Spleen (tissue), 11 donors: ENCODE results near the gene CACNA1F. TPM values are rescaled to one million over a fixed set of nuclear protein-coding genes. Genes with fewer than 3 reads are reported as not detected.

ENCODE experiments used
- DNase-seq: peaks from one replicate; pipeline ENCODE4 v3.0.0-alpha.2; 2020
- H3K27ac ChIP-seq, 8 donors: fragments of 200-600 bp; sonication (generic) in 7 of 8; 1 replicate in 4 of 8; 2 replicates in 4 of 8; pipeline versions ENCODE4 v1.5.0 to v1.8.0; 2016 to 2021; ENCODE audit warnings: inconsistent platforms in 4 of 8, mild to moderate bottlenecking in 4 of 8, moderate library complexity in 1 of 8
- H3K27me3 ChIP-seq, 7 donors: fragments of 200-600 bp; sonication (generic) in 6 of 7; replicated peaks in 1 of 7; 1 replicate in 4 of 7; 2 replicates in 3 of 7; pipeline versions ENCODE4 v1.5.0 to v1.8.0; 2016 to 2021; ENCODE audit warnings: inconsistent platforms in 3 of 7, mild to moderate bottlenecking in 1 of 7
- H3K36me3 ChIP-seq, 6 donors: fragments of 200-600 bp; sonication (generic) in 5 of 6; 1 replicate in 4 of 6; 2 replicates in 2 of 6; pipeline versions ENCODE4 v1.5.0 to v1.8.0; 2016 to 2021; ENCODE audit warnings: inconsistent platforms in 2 of 6
- H3K4me1 ChIP-seq, 6 donors: fragments of 200-600 bp; sonication (generic) in 5 of 6; 1 replicate in 3 of 6; 2 replicates in 3 of 6; pipeline versions ENCODE4 v1.5.0 to v1.8.0; 2016 to 2021; ENCODE audit warnings: inconsistent platforms in 3 of 6
- H3K4me3 ChIP-seq, 8 donors: fragments of 200-600 bp; sonication (generic) in 7 of 8; 1 replicate in 4 of 8; 2 replicates in 4 of 8; pipeline versions ENCODE4 v1.5.0 to v1.8.0; 2016 to 2021; ENCODE audit warnings: inconsistent platforms in 4 of 8, mild to moderate bottlenecking in 4 of 8, moderate library complexity in 2 of 8
- H3K9me3 ChIP-seq, 8 donors: fragments of 200-600 bp; sonication (generic) in 7 of 8; 1 replicate in 4 of 8; 2 replicates in 4 of 8; pipeline versions ENCODE4 v1.5.0 to v1.8.0; 2016 to 2021; ENCODE audit warnings: inconsistent platforms in 4 of 8
- CTCF ChIP-seq, 11 experiments: fragments of 200-600 bp in 7 of 11; fragments of 450-650 bp in 4 of 11; sonication (generic) in 4 of 11; IDR thresholded peaks in 8 of 11; conservative IDR thresholded peaks in 3 of 11; 1 replicate in 7 of 11; 2 replicates in 4 of 11; pipeline versions ENCODE4 v1.4.0 to v1.8.0; 2016 to 2021; ENCODE audit warnings: antibody characterized with exemption in 11 of 11, inconsistent platforms in 4 of 11, mild to moderate bottlenecking in 1 of 11
- POLR2A ChIP-seq, 3 donors: fragments of 450-650 bp; IDR thresholded peaks; one replicate each; pipeline ENCODE4 v1.5.1; 2017; ENCODE audit warnings: antibody characterized with exemption in 3 of 3, mild to moderate bottlenecking in 1 of 3
- POLR2AphosphoS5 ChIP-seq, 3 donors: sonication (generic); formaldehyde crosslinking; IDR thresholded peaks; one replicate each; pipeline ENCODE4 v1.5.1; 2017; ENCODE audit warnings: antibody characterized with exemption in 3 of 3
- WGBS, 5 donors: extraction: QIAGEN DNeasy Blood & Tissue Kit in 3 of 5; methylation state at CpG; one replicate each; pipeline versions ENCODE4 v1.1.5 to v1.1.7; 2013 to 2018; 5-methylcytosine and 5-hydroxymethylcytosine counted together
- intact Hi-C: fragments of 100-400 bp; cut with DNase I; formaldehyde crosslinking; loops from one replicate; pipeline ENCODE4 v1.15.0; 2023; ENCODE audit warnings: low total_unique reads
- polyA plus RNA-seq, 3 donors: library from polyadenylated mRNA; stranded (reverse); fragments of 200-250 nt; gene quantifications; one replicate each; pipeline ENCODE4 v1.2.1, GENCODE V29; 2013
- total RNA-seq, 7 donors: library from RNA; depleted of rRNA in 3 of 7; stranded (reverse); fragments of >200 nt in 3 of 7; fragmentation: NEBNext Ultra II Directional in 4 of 7; extraction: Animal tissue kit (Norgen Biotek cat#: 25700) in 4 of 7; gene quantifications; one replicate each; pipeline versions ENCODE4 v1.1.0 to v1.2.1, GENCODE V29; 2016 to 2021
- donor health status: healthy with polysubstance abuse.
- donor health status: DM: no; HTN: no; CAD: no; lungs with moderate emphysema.
- donor health status: DM: no; HTN: no; CAD: no.
- donor health status: Bipolar disorder and iron deficiency.
- donor health status: healthy.
- donor health status: DM: no; HTN: no; CAD: no.
- donor health status: DM: yes; HTN: yes; CAD: no.

CACNA1F gene
- total and polyA plus RNA-seq, 10 donors, result 0.55 to 2.9 (median 0.91) TPM

GRCh38 chrX:49183701-49184281 lies 49.3 kb downstream of the CACNA1F start:
- intact Hi-C loops, result no loop called here
- TF ChIP-seq CTCF (IDR thresholded peaks at IDR 0.05 in 8 of 11, conservative IDR thresholded peaks at IDR 0.05 in 3 of 11) (no peak), POLR2A (IDR thresholded peaks at IDR 0.05) (no peak), POLR2AphosphoS5 (IDR thresholded peaks at IDR 0.05) (no peak)
- H3K4me3 ChIP-seq, result peak overlapping the region in 1 of 8 donors; percentile 76
- H3K36me3 ChIP-seq, result peaks cover 0 to 44% (median 8%) of the 10 kb centered on the region in 6 donors
- no peaks in the 10 kb centered on the region for H3K27me3 ChIP-seq
- H3K9me3 ChIP-seq, result no peaks in the 10 kb centered on the region
- H3K27ac ChIP-seq, result peak overlapping the region in 5 of 8 donors; percentile 62 to 87 (median 79)
- peaks cover 0 to 31% (median 12%) of the 10 kb centered on the region in 6 donors for H3K4me1 ChIP-seq
- peak; percentile 76 for DNase-seq
- WGBS, 5 donors, result 70 to 93% (median 85%) methylated on average over 2 to 18 of the region's 18 CpGs

- Histone ChIP-seq H3K4me3 (no peak overlapping the region), H3K36me3 (peaks cover 0 to 89% (median 17%) of the 10 kb centered on the region in 6 donors), H3K4me1 (peaks cover 0 to 24% (median 5%) of the 10 kb centered on the region in 6 donors), H3K27ac (peak overlapping the region in 1 of 8 donors; percentile 9), H3K9me3 (no peaks in the 10 kb centered on the region), H3K27me3 (no peaks in the 10 kb centered on the region)
- TF ChIP-seq CTCF (IDR thresholded peaks at IDR 0.05 in 8 of 11, conservative IDR thresholded peaks at IDR 0.05 in 3 of 11) (no peak), POLR2A (IDR thresholded peaks at IDR 0.05) (no peak), POLR2AphosphoS5 (IDR thresholded peaks at IDR 0.05) (no peak)
- 74 to 100% (median 83%) methylated on average over 1 to 2 of the region's 2 CpGs for WGBS, 5 donors
- peak; percentile 61 for DNase-seq
- intact Hi-C loops, result no loop called here
These were observed 53.8 kb downstream of the CACNA1F start for GRCh38 chrX:49179358-49179757.

GRCh38 chrX:49178537-49178936 lies 54.6 kb downstream of the CACNA1F start:
- intact Hi-C loops, result no loop called here

More at GRCh38 chrX:49178537-49178936, 54.6 kb downstream of the CACNA1F start:
- 84 to 94% (median 90%) methylated on average over 3 of the region's 3 CpGs; no CpG with 5 or more reads in 1 of the 5 donors for WGBS, 5 donors
- TF ChIP-seq CTCF (IDR thresholded peaks at IDR 0.05 in 8 of 11, conservative IDR thresholded peaks at IDR 0.05 in 3 of 11), result no peak
- Histone ChIP-seq H3K4me1 (peaks cover 0 to 23% (median 3%) of the 10 kb centered on the region in 6 donors), H3K36me3 (peaks cover 0 to 94% (median 19%) of the 10 kb centered on the region in 6 donors), H3K9me3 (no peaks in the 10 kb centered on the region), H3K27me3 (no peaks in the 10 kb centered on the region), H3K27ac (no peak overlapping the region), H3K4me3 (no peak overlapping the region)
- DNase-seq, result peak; percentile 41
